B cell (primary cell): ENCODE measurements around the gene CC2D2B. TPM values are rescaled to one million over a fixed set of nuclear protein-coding genes. Genes with fewer than 3 reads are reported as not detected.
A peak's percentile ranks its signal among the peaks of the same experiment; 100 is the strongest.

Experiments used
- ATAC-seq: fragments of 200-7000 bp; cut with Tn5 transposase; one replicate; pipeline ENCODE4 v1.10.0; 2021; ENCODE audit warnings: low read depth, mild to moderate bottlenecking, moderate number of reproducible peaks, moderate library complexity
- CTCF ChIA-PET: fragments of 350-600 bp; sonication (Branson Sonifier 250); formaldehyde crosslinking; loops from one replicate; lab custom pipeline; 2021; ENCODE audit warnings: antibody characterized with exemption, inconsistent platforms; lab: Charles Lee
- POLR2A ChIA-PET: fragments of 350-600 bp; sonication (Branson Sonifier 250); formaldehyde crosslinking; loops from one replicate; lab custom pipeline; 2021; ENCODE audit warnings: antibody characterized with exemption; lab: Charles Lee
- DNase-seq: peaks from one replicate; pipeline ENCODE4 v3.0.0; 2013
- H2AFZ ChIP-seq: 2 replicates; pipeline ENCODE4 v1.6.1; 2012; ENCODE audit warnings: mild to moderate bottlenecking, low read depth, low read length; ENCODE audit not compliant: insufficient read depth, poor library complexity, severe bottlenecking
- H3K27ac ChIP-seq, 2 donors: 1 replicate in 1 of 2; 2 replicates in 1 of 2; pipeline ENCODE4 v1.5.1; 2012 to 2013; ENCODE audit warnings: low read length in 2 of 2, mild to moderate bottlenecking in 2 of 2, moderate library complexity in 1 of 2
- H3K27me3 ChIP-seq, 4 experiments: fragments of 200-600 bp in 1 of 4; sonication (generic) in 1 of 4; replicated peaks in 1 of 4; 1 replicate in 2 of 4; 2 replicates in 2 of 4; pipeline versions ENCODE4 v1.6.1 to v1.7.0; 2013 to 2016; ENCODE audit warnings: low read length in 3 of 4, mild to moderate bottlenecking in 2 of 4, mixed read lengths in 1 of 4, moderate library complexity in 1 of 4; ENCODE audit not compliant: insufficient read depth in 4 of 4, control insufficient read depth in 3 of 4; ENCODE audit errors: control extremely low read depth in 1 of 4
- H3K36me3 ChIP-seq, 2 experiments: replicated peaks in 1 of 2; 1 replicate in 1 of 2; 2 replicates in 1 of 2; pipeline versions ENCODE4 v1.6.1 to v1.7.1; 2013; ENCODE audit warnings: low read length in 1 of 2; ENCODE audit not compliant: insufficient read depth in 2 of 2, control insufficient read depth in 1 of 2; ENCODE audit errors: control extremely low read depth in 1 of 2, extremely low read depth in 1 of 2
- H3K4me1 ChIP-seq, 2 donors: fragments of 200-600 bp in 1 of 2; sonication (generic) in 1 of 2; 1 replicate in 1 of 2; 2 replicates in 1 of 2; pipeline versions ENCODE4 v1.5.1 to v1.6.1; 2013 to 2017; ENCODE audit warnings: low read length in 2 of 2; ENCODE audit not compliant: control insufficient read depth in 2 of 2, insufficient read depth in 2 of 2
- H3K4me2 ChIP-seq: replicated peaks from 2 replicates; pipeline ENCODE3; 2012; ENCODE audit warnings: mild to moderate bottlenecking, low read depth, low read length; ENCODE audit not compliant: poor library complexity, severe bottlenecking
- H3K4me3 ChIP-seq, 5 experiments: fragments of 200-600 bp in 1 of 5; sonication (generic) in 1 of 5; 1 replicate in 3 of 5; 2 replicates in 2 of 5; pipeline versions ENCODE4 v1.5.1 to v1.7.0; 2011 to 2016; ENCODE audit warnings: low read length in 4 of 5, mild to moderate bottlenecking in 4 of 5, low read depth in 2 of 5, control low read depth in 1 of 5, moderate library complexity in 1 of 5; ENCODE audit not compliant: insufficient read depth in 1 of 5; ENCODE audit errors: control extremely low read depth in 1 of 5, extremely low read depth in 1 of 5
- H3K79me2 ChIP-seq: fragments of 200-600 bp; sonication (generic); one replicate; pipeline ENCODE4 v1.6.0; 2016; ENCODE audit warnings: low read length; ENCODE audit not compliant: control insufficient read depth, insufficient read depth
- H3K9ac ChIP-seq: fragments of 200-600 bp; sonication (generic); 2 replicates; pipeline ENCODE4 v1.6.1; 2017; ENCODE audit warnings: mild to moderate bottlenecking, low read length, moderate library complexity
- H3K9me3 ChIP-seq, 3 donors: one replicate each; pipeline versions ENCODE4 v1.6.1 to v1.7.1; 2013; ENCODE audit warnings: low read length in 2 of 3; ENCODE audit not compliant: control insufficient read depth in 2 of 3, insufficient read depth in 1 of 3; ENCODE audit errors: control extremely low read depth in 1 of 3
- H4K20me1 ChIP-seq: 2 replicates; pipeline ENCODE4 v1.6.0; 2012; ENCODE audit warnings: mild to moderate bottlenecking, low read length; ENCODE audit not compliant: insufficient read depth, control insufficient read depth, poor library complexity, severe bottlenecking
- H3K27ac Mint-ChIP-seq: one replicate; pipeline ENCODE4 v1.8.0; 2021; ENCODE audit warnings: mixed read lengths
- H3K27me3 Mint-ChIP-seq: one replicate; pipeline ENCODE4 v1.8.0; 2021; ENCODE audit warnings: mixed read lengths
- H3K4me1 Mint-ChIP-seq: one replicate; pipeline ENCODE4 v1.8.0; 2021; ENCODE audit warnings: mixed read lengths
- H3K4me3 Mint-ChIP-seq: one replicate; pipeline ENCODE4 v1.8.0; 2021; ENCODE audit warnings: mixed read lengths
- H3K9me3 Mint-ChIP-seq: one replicate; pipeline ENCODE4 v1.8.0; 2022; ENCODE audit warnings: mixed read lengths; ENCODE audit not compliant: insufficient read depth
- CTCF ChIP-seq: fragments of 200-600 bp; IDR thresholded peaks from one replicate; pipeline ENCODE4 v1.8.0; 2022; ENCODE audit warnings: antibody characterized with exemption, mild to moderate bottlenecking
- EZH2 ChIP-seq: IDR thresholded peaks from 2 replicates; pipeline ENCODE4 v1.6.1; 2012; ENCODE audit warnings: borderline replicate concordance, low read depth, mild to moderate bottlenecking, moderate library complexity, low read length; ENCODE audit not compliant: insufficient read depth, poor library complexity, severe bottlenecking
- WGBS: methylation state at CpG from one replicate; pipeline ENCODE4 v1.1.5; 2013; ENCODE audit warnings: missing lambda C conversion rate; ENCODE audit not compliant: insufficient coverage; 5-methylcytosine and 5-hydroxymethylcytosine counted together
- intact Hi-C: fragments of 100-400 bp; cut with micrococcal nuclease; formaldehyde crosslinking; loops from one replicate; pipeline ENCODE4 v1.10.0; 2022
- polyA plus RNA-seq: library from polyadenylated mRNA; depleted of rRNA; stranded (reverse); fragments of >200 nt; gene quantifications from 2 replicates; pipeline ENCODE4 v1.2.3, GENCODE V29; 2012
- total RNA-seq, 2 donors: library from RNA; stranded (reverse); fragments of 120-200 nt in 1 of 2; gene quantifications; 1 replicate in 1 of 2; 2 replicates in 1 of 2; pipeline versions ENCODE4 v1.2.3 to v1.2.4, GENCODE V29; 2013 to 2022

CC2D2B gene
- total and polyA plus RNA-seq, 2 donors (not counting 1 experiment from before 2014, with no cell fraction given): 0.70 to 2.1 TPM

- Mint-ChIP-seq H3K4me3 (no peak overlapping the region), H3K27ac (peak overlapping the region; percentile 41), H3K27me3 (no peaks in the 10 kb centered on the region), H3K9me3 (no peaks in the 10 kb centered on the region), H3K4me1 (peaks cover 14% of the 10 kb centered on the region)
- Histone ChIP-seq H3K4me2 (no peak overlapping the region), H3K9ac (no peak overlapping the region), H3K4me1 (peaks cover 8 to 10% of the 10 kb centered on the region in 2 donors), H3K9me3 (no peaks in the 10 kb centered on the region), H4K20me1 (no peaks in the 10 kb centered on the region), H3K4me3 (no peak overlapping the region), H3K36me3 (peaks cover 1 to 50% of the 10 kb centered on the region in 2 experiments), H3K79me2 (no peaks in the 10 kb centered on the region), H3K27me3 (no peaks in the 10 kb centered on the region), H3K27ac (no peak overlapping the region), H2AFZ (no peak overlapping the region)
- ATAC-seq (no peak), DNase-seq (no peak)
- 100% methylated on average over 2 of the region's 3 CpGs for WGBS
- intact Hi-C loops: no loop called here
- ChIA-PET CTCF (interaction anchor here (1.0 to 8.2 kb wide), 3 partner anchors 18 to 167 kb away, joined by 3 to 221 read pairs (median 6); partner anchors contain the start of gene TCTN3), POLR2A (no interaction called here)
- TF ChIP-seq CTCF (no peak), EZH2 (no peak)
Measured at GRCh38 chr10:95860166-95860940, 47.4 kb upstream of the CC2D2B start.

GRCh38 chr10:95861386-95861785 is 46.4 kb upstream of the CC2D2B start:
- intact Hi-C loops: no loop called here
- peaks cover 23% of the 10 kb centered on the region for H3K4me1 Mint-ChIP-seq
- Histone ChIP-seq H3K79me2 (no peaks in the 10 kb centered on the region), H4K20me1 (no peaks in the 10 kb centered on the region), H3K27me3 (no peaks in the 10 kb centered on the region), H3K9ac (no peak overlapping the region), H3K27ac (no peak overlapping the region), H3K4me1 (peaks cover 11 to 13% of the 10 kb centered on the region in 2 donors), H3K36me3 (peaks cover 1 to 51% of the 10 kb centered on the region in 2 experiments), H3K4me3 (no peak overlapping the region), H2AFZ (no peak overlapping the region), H3K4me2 (no peak overlapping the region), H3K9me3 (no peaks in the 10 kb centered on the region)
- no peaks in the 10 kb centered on the region for H3K9me3 Mint-ChIP-seq
- H3K4me3 Mint-ChIP-seq: no peak overlapping the region
- CTCF ChIA-PET: interaction anchor here (1.7 to 8.2 kb wide), 2 partner anchors 19 to 168 kb away, joined by 6 to 221 read pairs; partner anchors contain the start of gene TCTN3
- TF ChIP-seq EZH2: no peak
- TF ChIP-seq CTCF: no peak
- POLR2A ChIA-PET: no interaction called here
- 86% methylated on average over 2 of the region's 2 CpGs for WGBS
- DNase-seq (no peak), ATAC-seq (no peak)
- H3K27me3 Mint-ChIP-seq: no peaks in the 10 kb centered on the region
- H3K27ac Mint-ChIP-seq: no peak overlapping the region
